Psoas muscle (tissue), 8 donors: Measurements from ENCODE around the gene MTFMT. TPM values are rescaled to one million over a fixed set of nuclear protein-coding genes. Genes with fewer than 3 reads are reported as not detected.

Experiments used
- ATAC-seq, 4 donors: fragments of 200-7000 bp; cut with Tn5 transposase; one replicate each; pipeline ENCODE4 v1.9.1; 2020; ENCODE audit warnings: moderate library complexity in 3 of 4, mild to moderate bottlenecking in 2 of 4
- DNase-seq, 2 donors: peaks; one replicate each; pipeline ENCODE4 v3.0.0-alpha.2; 2020
- H3K27ac ChIP-seq: fragments of 200-600 bp; one replicate; pipeline ENCODE4 v1.8.0; 2022
- H3K27me3 ChIP-seq, 3 donors: fragments of 200-600 bp in 1 of 3; one replicate each; pipeline versions ENCODE4 v1.6.1 to v1.8.0; 2013 to 2022; ENCODE audit warnings: low read length in 2 of 3, mild to moderate bottlenecking in 2 of 3, moderate library complexity in 1 of 3; ENCODE audit not compliant: insufficient read depth in 3 of 3
- H3K36me3 ChIP-seq, 2 donors: fragments of 200-600 bp in 1 of 2; one replicate each; pipeline versions ENCODE4 v1.6.1 to v1.8.0; 2013 to 2022; ENCODE audit warnings: low read depth in 1 of 2, mild to moderate bottlenecking in 1 of 2, moderate library complexity in 1 of 2; ENCODE audit not compliant: insufficient read depth in 1 of 2
- H3K4me1 ChIP-seq: fragments of 200-600 bp; one replicate; pipeline ENCODE4 v1.8.0; 2022
- H3K4me3 ChIP-seq: fragments of 200-600 bp; one replicate; pipeline ENCODE4 v1.8.0; 2022; ENCODE audit warnings: mild to moderate bottlenecking
- H3K9me3 ChIP-seq: fragments of 200-600 bp; one replicate; pipeline ENCODE4 v1.8.0; 2022
- CTCF ChIP-seq: fragments of 200-600 bp; IDR thresholded peaks from one replicate; pipeline ENCODE4 v1.8.0; 2022; ENCODE audit warnings: antibody characterized with exemption
- WGBS, 3 donors: extraction: QIAGEN DNeasy Blood & Tissue Kit; methylation state at CpG; one replicate each; pipeline versions ENCODE4 v1.1.6 to v1.1.7; 2013; 5-methylcytosine and 5-hydroxymethylcytosine counted together
- intact Hi-C, 2 donors: fragments of 100-400 bp; cut with DNase I; formaldehyde crosslinking; loops; one replicate each; pipeline versions ENCODE4 v1.11.0 to v1.14.2; 2022
- polyA plus RNA-seq, 3 donors: library from polyadenylated mRNA; stranded (reverse); fragments of 200-250 nt; gene quantifications; one replicate each; pipeline ENCODE4 v1.2.3, GENCODE V29; 2013
- total RNA-seq, 4 donors: library from RNA; stranded (reverse); fragmentation: NEBNext Ultra II Directional in 2 of 4; extraction: Animal tissue kit (Norgen Biotek cat#: 25700) in 2 of 4; gene quantifications; one replicate each; pipeline versions ENCODE4 v1.2.1 to v1.2.4, GENCODE V29; 2021 to 2023
- donor health status: healthy with polysubstance abuse.
- donor health status: DM: no; HTN: no; CAD: no; lungs with moderate emphysema.
- donor health status: Bipolar disorder and iron deficiency.
- donor health status: healthy.
- donor health status: DM: yes; HTN: yes; CAD: no.
- donor health status: DM: no; HTN: no; CAD: no.
- donor health status: DM: no; HTN: no; CAD: no.
- donor health status: DM: yes; HTN: yes; CAD: no.

The MTFMT gene
- total and polyA plus RNA-seq, 7 donors, result 9.4 to 18.1 (median 14.0) TPM

- Histone ChIP-seq H3K4me3 (no peak overlapping the region), H3K27me3 (no peaks in the 10 kb centered on the region), H3K36me3 (no peaks in the 10 kb centered on the region), H3K27ac (no peak overlapping the region), H3K9me3 (no peaks in the 10 kb centered on the region), H3K4me1 (peaks cover 11% of the 10 kb centered on the region)
- intact Hi-C loops, result no loop called here
- no peak for DNase-seq
- 26 to 39% (median 33%) methylated on average over 1 of the region's 1 CpG for WGBS, 3 donors
- ATAC-seq, result no peak
- no peak for TF ChIP-seq CTCF
Observed at GRCh38 chr15:64993290-64993689, 36.1 kb downstream of the MTFMT start.

GRCh38 chr15:64991536-64992135 lies 37.8 kb downstream of the MTFMT start:
- 25 to 46% (median 35%) methylated on average over 2 of the region's 2 CpGs for WGBS, 3 donors
- no peak for TF ChIP-seq CTCF
- no peaks in the 10 kb centered on the region for H3K9me3 ChIP-seq
- H3K4me1 ChIP-seq, result peaks cover 13% of the 10 kb centered on the region
- H3K27ac ChIP-seq, result no peak overlapping the region
- H3K4me3 ChIP-seq, result no peak overlapping the region
- H3K27me3 ChIP-seq, result no peaks in the 10 kb centered on the region
- DNase-seq (no peak), ATAC-seq (no peak)
- intact Hi-C loops, result no loop called here
- peaks cover 0 to 8% of the 10 kb centered on the region in 2 donors for H3K36me3 ChIP-seq

GRCh38 chr15:64990168-64990470 lies 39.3 kb downstream of the MTFMT start:
- WGBS, 3 donors, result 3 to 6% (median 4%) methylated on average over 9 of the region's 9 CpGs
- H3K27ac ChIP-seq, result peak overlapping the region; percentile 97
- peaks cover 0 to 8% of the 10 kb centered on the region in 2 donors for H3K36me3 ChIP-seq
- H3K4me1 ChIP-seq, result peaks cover 13% of the 10 kb centered on the region
- H3K9me3 ChIP-seq, result no peaks in the 10 kb centered on the region
- no peak for TF ChIP-seq CTCF
- H3K27me3 ChIP-seq, result no peaks in the 10 kb centered on the region
- intact Hi-C loops, result no loop called here
- DNase-seq (no peak), ATAC-seq (peak in 1 of 4 donors; percentile 4)
- H3K4me3 ChIP-seq, result peak overlapping the region; percentile 96

GRCh38 chr15:64989416-64990167 lies 39.8 kb downstream of the MTFMT start, which contains the start of gene SPG21:
SPG21 (minus strand) TSS chr15:64989914; CDS start chr15:64983569, 6,345 bp downstream.
- ATAC-seq (peak; percentile 94 to 97 (median 96)), DNase-seq (peak; percentile 93 to 97)
- 0% methylated on average over 50 to 75 of the region's 75 CpGs for WGBS, 3 donors
- Histone ChIP-seq H3K27ac (peak within 1 kb of the TSS; percentile 97), H3K27me3 (no peaks in the 10 kb centered on the region), H3K36me3 (peaks cover 0 to 8% of the 10 kb centered on the region in 2 donors), H3K4me3 (peak within 1 kb of the TSS; percentile 96), H3K4me1 (peaks cover 13% of the 10 kb centered on the region), H3K9me3 (no peaks in the 10 kb centered on the region)
- intact Hi-C loops, result no loop called here
- no peak for TF ChIP-seq CTCF
